NAMALWA (cell line): ENCODE measurements around the gene TMC6.
"Not testable (repeated sequence)": the region's sequence is repeated elsewhere in the genome, so short reads cannot be mapped to it uniquely, and the experiment has no call there.

Experiments
- DNase-seq: peaks from one replicate; pipeline ENCODE4 v3.0.0-alpha.2; 2015; ENCODE audit warnings: low spot score

Gene TMC6

DNA sequence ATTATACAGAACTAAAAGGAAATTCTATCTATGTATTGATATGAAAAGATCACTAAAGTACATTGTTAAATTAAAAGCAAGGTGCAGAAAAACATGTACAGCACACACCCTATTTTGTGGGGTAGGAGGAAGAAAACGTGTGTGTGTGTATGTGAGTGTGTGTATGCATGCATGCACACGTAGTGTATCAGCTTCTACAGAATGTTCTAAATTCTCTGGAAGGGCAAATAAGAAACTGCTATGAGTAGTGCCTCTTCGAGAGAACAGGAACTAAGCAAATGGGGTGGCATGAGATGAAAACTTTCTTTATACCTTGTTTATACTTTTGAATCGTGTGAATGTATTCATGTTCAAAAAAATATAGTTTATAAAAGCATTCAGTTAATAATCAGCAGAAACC, 58.9 kb downstream of the TMC6 start:
- DNase-seq, result no peak

DNA sequence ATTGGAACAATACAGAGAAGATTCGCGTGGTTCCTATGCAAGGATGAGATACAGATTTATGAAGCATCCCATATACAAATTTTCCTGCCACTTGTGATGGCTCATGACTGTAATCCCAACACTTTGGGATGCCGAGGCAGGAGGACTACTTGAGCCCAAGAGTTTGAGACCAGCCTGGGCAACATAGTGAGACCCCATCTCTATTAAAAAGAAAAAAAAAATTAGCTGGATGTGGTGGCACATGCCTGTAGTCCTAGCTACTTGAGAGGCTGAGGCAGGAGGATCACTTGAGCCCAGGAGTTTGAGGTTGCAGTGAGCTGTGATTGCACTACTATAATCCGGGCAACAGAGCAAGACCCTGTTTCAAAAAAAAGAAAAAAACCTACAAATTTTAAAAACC, 61.6 kb downstream of the TMC6 start:
- DNase-seq, result not testable (repeated sequence)

DNA sequence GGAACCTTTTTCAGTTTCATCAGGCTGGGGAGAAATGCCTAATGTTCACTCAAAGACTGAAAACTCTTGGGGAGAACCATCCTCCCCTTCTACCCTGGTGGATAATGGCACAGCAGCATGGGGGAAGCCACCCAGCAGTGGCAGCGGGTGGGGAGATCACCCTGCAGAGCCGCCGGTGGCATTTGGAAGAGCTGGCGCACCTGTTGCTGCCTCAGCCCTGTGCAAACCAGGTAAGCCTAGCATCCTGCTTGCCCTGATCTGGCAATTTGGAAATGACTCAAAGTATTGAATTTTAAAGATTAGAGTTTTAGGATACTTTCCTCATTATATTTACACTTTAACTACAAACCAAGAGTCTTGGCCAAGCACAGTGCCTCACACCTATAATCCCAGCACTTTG, 63.8 kb downstream of the TMC6 start:
- no peak for DNase-seq

DNA sequence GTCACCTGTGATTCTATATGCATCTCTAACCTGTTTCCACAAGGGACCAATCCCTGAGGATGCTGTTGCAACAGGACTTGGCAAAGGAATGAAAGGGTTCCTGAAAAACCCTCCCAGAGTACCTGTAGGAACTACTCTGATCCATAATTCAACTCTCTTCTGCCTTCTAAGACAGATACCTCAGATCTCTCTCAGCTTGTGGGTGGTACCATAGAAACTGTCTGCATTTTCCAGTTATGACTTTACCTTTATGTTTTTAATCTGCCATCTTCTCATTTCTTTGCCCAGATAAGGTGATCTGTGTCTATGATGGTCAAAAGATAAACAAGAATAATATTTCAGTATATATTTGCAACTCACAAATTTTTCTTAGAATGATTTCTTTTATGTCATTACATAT, 65.1 kb downstream of the TMC6 start:
- no peak for DNase-seq

DNA sequence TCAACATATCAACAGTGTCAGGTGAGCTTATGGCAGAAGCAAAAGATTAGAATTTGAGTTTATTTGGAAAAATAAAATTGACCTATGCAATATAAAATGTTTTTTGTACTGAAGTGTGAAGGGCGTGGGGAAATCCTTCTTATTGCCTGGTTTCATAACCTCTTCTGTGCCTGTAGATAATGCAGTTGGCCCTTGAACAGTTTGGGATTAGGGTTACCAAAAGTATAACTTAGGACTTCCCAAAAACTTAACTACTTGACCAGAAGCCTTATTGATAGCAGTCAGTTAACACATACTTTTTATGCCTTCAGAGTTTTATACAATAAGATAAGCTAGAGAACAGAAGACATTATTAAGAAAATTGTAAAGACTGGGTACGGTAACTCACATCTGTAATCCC, 66.0 kb downstream of the TMC6 start:
- no peak for DNase-seq
